ENCODE measurements around the gene TENT5D.
"Not testable (repeated sequence)": the region's sequence is repeated elsewhere in the genome, so short reads cannot be mapped to it uniquely, and the experiment has no call there.

The TENT5D gene

GRCh38 chrX:80420147-80420546 is at the start of gene TENT5D:
Gene TENT5D, plus strand, starts transcription at chrX:80420447. Its CDS starts 22,093 bp downstream, at chrX:80442540.
- DNase-seq = no peak

- DNase-seq = not testable (repeated sequence)
These were observed 34.6 kb upstream of the TENT5D start for GRCh38 chrX:80385651-80386050.

GRCh38 chrX:80388206-80388605 is 32.0 kb upstream of the TENT5D start:
- DNase-seq = no peak

GRCh38 chrX:80412042-80412441 is 8.2 kb upstream of the TENT5D start:
- no peak for DNase-seq

GRCh38 chrX:80423000-80423399 is 2.8 kb downstream of the TENT5D start:
- DNase-seq = no peak

- no peak for DNase-seq
These were observed 3.5 kb downstream of the TENT5D start for GRCh38 chrX:80423744-80424143.

GRCh38 chrX:80430826-80431504 is 10.7 kb downstream of the TENT5D start:
- peak; percentile 14 for DNase-seq

- DNase-seq = no peak
These were observed 11.2 kb downstream of the TENT5D start for GRCh38 chrX:80431505-80431832.

GRCh38 chrX:80432441-80432840 is 12.2 kb downstream of the TENT5D start:
- DNase-seq = no peak

- no peak for DNase-seq
These were observed 12.6 kb downstream of the TENT5D start for GRCh38 chrX:80432863-80433262.

- DNase-seq = not testable (repeated sequence)
These were observed 47.9 kb downstream of the TENT5D start for GRCh38 chrX:80468166-80468565.

- no peak for DNase-seq
These were observed 51.3 kb downstream of the TENT5D start for GRCh38 chrX:80471582-80471981.

- DNase-seq = no peak
These were observed 65.3 kb downstream of the TENT5D start for GRCh38 chrX:80485543-80485942.

- DNase-seq = no peak
These were observed 66.1 kb downstream of the TENT5D start for GRCh38 chrX:80486299-80486698.

GRCh38 chrX:80489166-80489565 is 68.9 kb downstream of the TENT5D start:
- DNase-seq = no peak
